SKM-1 treated with dmso at 0.1 percent for 144 hours (cell line): ENCODE measurements around the gene MYO1B.

Experiments used
- DNase-seq: peaks from one replicate; lab custom pipeline; 2025; ENCODE audit not compliant: unreplicated experiment; lab: John Stamatoyannopoulos, UW

Gene MYO1B

GRCh38 chr2:191319186-191319585, 74.0 kb downstream of the MYO1B start:
- no peak for DNase-seq

- no peak for DNase-seq
These were observed 75.7 kb downstream of the MYO1B start for GRCh38 chr2:191320881-191321280.

GRCh38 chr2:191321861-191322662, 76.9 kb downstream of the MYO1B start:
- DNase-seq, result peak; percentile 77

GRCh38 chr2:191322828-191323506, 77.8 kb downstream of the MYO1B start:
- DNase-seq, result no peak

- no peak for DNase-seq
These were observed 80.6 kb downstream of the MYO1B start for GRCh38 chr2:191325651-191326365.

- DNase-seq, result no peak
These were observed 82.3 kb downstream of the MYO1B start for GRCh38 chr2:191327484-191327883.

GRCh38 chr2:191328150-191328809, 83.1 kb downstream of the MYO1B start:
- no peak for DNase-seq

- no peak for DNase-seq
These were observed 84.6 kb downstream of the MYO1B start for GRCh38 chr2:191329841-191330240.

- DNase-seq, result no peak
These were observed 88.7 kb downstream of the MYO1B start for GRCh38 chr2:191333911-191334357.

GRCh38 chr2:191335875-191336464, 90.8 kb downstream of the MYO1B start:
- DNase-seq, result no peak

GRCh38 chr2:191341436-191341835, 96.2 kb downstream of the MYO1B start:
- DNase-seq, result no peak

- no peak for DNase-seq
These were observed 98.7 kb downstream of the MYO1B start for GRCh38 chr2:191343796-191344338.

GRCh38 chr2:191345788-191346187, 100.6 kb downstream of the MYO1B start:
- no peak for DNase-seq

- DNase-seq, result no peak
These were observed 102.0 kb downstream of the MYO1B start for GRCh38 chr2:191347154-191347553.

GRCh38 chr2:191347881-191348280, 102.7 kb downstream of the MYO1B start:
- no peak for DNase-seq

GRCh38 chr2:191349990-191350389, 104.8 kb downstream of the MYO1B start:
- DNase-seq, result no peak

- DNase-seq, result no peak
These were observed 105.6 kb downstream of the MYO1B start for GRCh38 chr2:191350826-191351225.

GRCh38 chr2:191351298-191351697, 106.1 kb downstream of the MYO1B start:
- no peak for DNase-seq

GRCh38 chr2:191351921-191352320, 106.7 kb downstream of the MYO1B start:
- no peak for DNase-seq

GRCh38 chr2:191352536-191352935, 107.3 kb downstream of the MYO1B start:
- DNase-seq, result no peak
